Spinal cord (tissue), 10 donors: ENCODE data around the gene TNNT3. TPM values are rescaled to one million over a fixed set of nuclear protein-coding genes. Genes with fewer than 3 reads are reported as not detected.
A peak's percentile ranks its signal among the peaks of the same experiment; 100 is the strongest.

Source experiments
- DNase-seq, 6 donors: peaks; one replicate each; pipeline versions ENCODE4 v3.0.0 to v3.0.0-alpha.2; 2013 to 2015; ENCODE audit warnings: low spot score in 6 of 6, low read depth in 4 of 6
- H3K27ac ChIP-seq: one replicate; pipeline ENCODE4 v1.5.1; 2013; ENCODE audit warnings: low read depth, low read length, control low read depth
- H3K27me3 ChIP-seq: one replicate; pipeline ENCODE4 v1.6.1; 2013; ENCODE audit warnings: low read length; ENCODE audit not compliant: control insufficient read depth, insufficient read depth
- H3K36me3 ChIP-seq: one replicate; pipeline ENCODE4 v1.6.1; 2013; ENCODE audit warnings: low read length; ENCODE audit not compliant: control insufficient read depth, insufficient read depth
- H3K4me1 ChIP-seq: one replicate; pipeline ENCODE4 v1.6.1; 2013; ENCODE audit warnings: low read length; ENCODE audit not compliant: control insufficient read depth, insufficient read depth
- H3K4me3 ChIP-seq: one replicate; pipeline ENCODE4 v1.5.1; 2013; ENCODE audit warnings: low read depth, low read length, control low read depth
- H3K9me3 ChIP-seq: one replicate; pipeline ENCODE4 v1.6.1; 2013; ENCODE audit warnings: low read length; ENCODE audit not compliant: control insufficient read depth, insufficient read depth
- WGBS: methylation state at CpG from one replicate; pipeline ENCODE4 v1.1.5; 2013; ENCODE audit warnings: missing lambda C conversion rate; ENCODE audit not compliant: insufficient coverage; 5-methylcytosine and 5-hydroxymethylcytosine counted together
- polyA plus RNA-seq, 2 donors: library from polyadenylated mRNA; unstranded; fragments of 120-200 nt; gene quantifications; one replicate each; pipeline ENCODE4 v1.2.1, GENCODE V29; 2013; ENCODE audit not compliant: insufficient read length in 2 of 2
- total RNA-seq, 2 donors: library from RNA; depleted of rRNA in 1 of 2; stranded (reverse); fragments of 120-200 nt in 1 of 2; fragments of >200 nt in 1 of 2; gene quantifications; one replicate each; pipeline versions ENCODE4 v1.2.3 to v1.2.4, GENCODE V29; 2013 to 2014
- donor health status: healthy.

TNNT3 gene
- total and polyA plus RNA-seq, 4 donors, result 2.8 to 14.8 (median 8.0) TPM

DNA sequence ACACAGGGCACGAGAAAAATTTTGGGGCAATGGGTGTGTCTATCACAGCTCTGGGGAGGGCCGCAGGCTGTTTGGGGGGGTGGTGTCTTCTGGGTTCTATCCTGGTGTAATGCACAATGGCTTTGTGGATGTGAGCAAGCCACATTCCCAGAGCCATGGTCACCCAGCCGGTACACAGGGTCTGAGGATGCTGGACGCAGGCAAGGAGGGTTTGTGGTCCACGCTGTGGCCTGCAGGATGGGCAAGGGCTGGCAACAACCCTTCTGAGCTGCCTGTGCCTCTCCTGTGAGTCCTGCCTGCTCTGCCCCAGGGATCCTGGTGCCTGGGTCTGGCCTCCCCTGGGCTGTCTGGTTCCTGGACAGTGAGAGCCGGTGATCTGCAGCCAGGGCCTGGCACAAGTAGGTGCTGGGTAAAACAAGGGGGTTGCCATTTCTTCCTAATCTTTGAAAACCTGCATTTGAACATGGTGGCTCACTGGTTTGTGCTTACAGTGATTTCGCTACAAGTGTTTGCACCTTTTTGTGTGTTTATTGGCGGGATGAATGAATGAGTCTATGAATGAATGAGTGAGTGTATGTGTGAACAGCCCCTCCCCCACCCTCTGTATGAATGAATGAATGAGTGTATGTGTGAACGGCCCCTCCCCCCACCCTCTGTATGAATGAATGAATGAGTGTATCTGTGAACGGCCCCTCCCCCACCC lies 23.2 kb downstream of the TNNT3 start:
- Histone ChIP-seq H3K4me1 (peaks cover 13% of the 10 kb centered on the region), H3K27me3 (no peaks in the 10 kb centered on the region), H3K27ac (no peak overlapping the region), H3K4me3 (no peak overlapping the region), H3K9me3 (no peaks in the 10 kb centered on the region), H3K36me3 (no peaks in the 10 kb centered on the region)
- DNase-seq, result no peak
- WGBS, result 91% methylated on average over 8 of the region's 10 CpGs

DNA sequence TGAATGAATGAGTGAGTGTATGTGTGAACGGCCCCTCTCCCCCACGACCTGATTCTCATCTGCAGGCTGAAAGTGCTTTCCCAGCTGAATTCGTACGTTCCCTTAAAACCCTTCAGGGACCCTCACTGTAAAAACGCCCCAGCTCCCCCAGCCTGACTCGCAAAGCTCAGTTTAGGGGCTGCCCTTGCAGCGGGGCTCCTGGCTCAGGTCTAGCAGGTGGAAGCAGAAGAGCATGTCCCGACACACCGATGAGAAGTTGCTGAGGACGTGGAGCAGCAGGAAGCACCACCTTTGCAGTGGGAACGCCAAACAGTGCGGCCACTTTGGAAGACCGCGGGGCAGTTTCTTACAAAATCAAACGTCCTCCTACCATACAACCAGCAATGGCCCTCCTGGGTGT lies 24.1 kb downstream of the TNNT3 start:
- H3K27ac ChIP-seq, result peak overlapping the region; percentile 33
- DNase-seq, result no peak
- H3K4me1 ChIP-seq, result peaks cover 13% of the 10 kb centered on the region
- no peaks in the 10 kb centered on the region for H3K27me3 ChIP-seq
- H3K4me3 ChIP-seq, result no peak overlapping the region
- no peaks in the 10 kb centered on the region for H3K36me3 ChIP-seq
- H3K9me3 ChIP-seq, result no peaks in the 10 kb centered on the region
- 65% methylated on average over 10 of the region's 15 CpGs for WGBS

DNA sequence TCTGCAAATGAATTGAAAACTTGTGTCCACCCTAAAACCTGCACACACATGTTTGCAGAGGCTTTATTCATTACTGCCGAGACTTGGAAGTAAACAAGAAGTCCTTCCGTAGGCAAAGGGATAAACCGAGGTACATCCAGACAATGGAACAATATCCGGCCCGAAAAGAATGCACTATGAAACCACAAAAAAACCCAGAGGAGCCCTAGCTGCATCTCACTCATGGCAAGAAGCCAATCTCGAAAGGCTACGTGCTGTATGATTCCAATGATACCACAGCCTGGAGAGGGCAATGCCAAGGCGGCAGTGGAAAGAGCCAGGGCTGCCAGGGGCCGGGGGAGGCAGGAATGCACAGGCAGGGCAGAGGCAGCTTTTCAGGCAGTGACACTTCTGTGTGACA lies 24.5 kb downstream of the TNNT3 start:
- peak in 1 of 6 donors; percentile 28 for DNase-seq
- Histone ChIP-seq H3K36me3 (no peaks in the 10 kb centered on the region), H3K4me1 (peaks cover 9% of the 10 kb centered on the region), H3K27me3 (no peaks in the 10 kb centered on the region), H3K4me3 (no peak overlapping the region), H3K9me3 (no peaks in the 10 kb centered on the region), H3K27ac (peak overlapping the region; percentile 33)
- WGBS, result 79% methylated on average over 9 of the region's 9 CpGs

DNA sequence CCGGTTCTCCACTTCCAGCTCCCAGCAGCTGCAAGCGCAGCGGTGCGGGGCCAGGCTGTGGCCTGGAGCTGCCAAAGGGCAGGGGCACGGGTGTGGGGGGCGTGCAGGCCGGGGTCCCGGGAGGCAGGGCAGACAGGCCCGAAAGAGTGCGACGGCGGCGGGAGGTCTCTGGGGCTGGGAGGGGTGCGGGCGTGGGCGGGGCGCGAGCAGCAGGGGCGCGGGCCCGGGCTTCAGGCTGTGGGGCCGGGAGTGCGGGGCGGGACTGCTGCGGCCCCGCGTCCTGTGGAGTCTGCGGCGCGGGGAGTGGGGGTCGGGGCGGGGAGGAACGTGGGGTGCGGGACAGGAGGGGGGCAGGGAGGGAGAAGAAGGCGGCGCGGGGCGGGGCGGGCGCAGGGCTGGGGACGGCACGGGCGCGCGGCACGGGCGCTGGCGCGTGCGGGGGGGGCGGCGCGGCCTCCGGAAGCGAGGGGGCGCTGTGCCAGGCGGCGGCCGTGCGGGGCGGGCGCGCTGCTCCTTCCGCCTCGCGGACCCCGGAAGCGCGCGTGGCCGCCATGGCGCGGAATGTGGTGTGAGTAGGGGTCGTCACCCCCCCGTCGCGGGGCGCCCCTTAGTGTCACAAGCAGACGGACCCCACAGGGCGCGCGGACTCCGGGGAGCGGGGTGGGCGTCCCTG lies 27.4 kb downstream of the TNNT3 start, which contains the start of gene MRPL23:
Gene MRPL23, plus strand, starts transcription at position 521 of the 673 bp plus-strand sequence. Its CDS starts 31 bp downstream, at position 552.
- peaks cover 8% of the 10 kb centered on the region for H3K4me1 ChIP-seq
- no peaks in the 10 kb centered on the region for H3K36me3 ChIP-seq
- no peaks in the 10 kb centered on the region for H3K27me3 ChIP-seq
- no peaks in the 10 kb centered on the region for H3K9me3 ChIP-seq
- no peak within 1 kb of the TSS for H3K27ac ChIP-seq
- no peak within 1 kb of the TSS for H3K4me3 ChIP-seq
- DNase-seq, result no peak
- no CpG with 5 or more reads among the region's 85 CpGs for WGBS

DNA sequence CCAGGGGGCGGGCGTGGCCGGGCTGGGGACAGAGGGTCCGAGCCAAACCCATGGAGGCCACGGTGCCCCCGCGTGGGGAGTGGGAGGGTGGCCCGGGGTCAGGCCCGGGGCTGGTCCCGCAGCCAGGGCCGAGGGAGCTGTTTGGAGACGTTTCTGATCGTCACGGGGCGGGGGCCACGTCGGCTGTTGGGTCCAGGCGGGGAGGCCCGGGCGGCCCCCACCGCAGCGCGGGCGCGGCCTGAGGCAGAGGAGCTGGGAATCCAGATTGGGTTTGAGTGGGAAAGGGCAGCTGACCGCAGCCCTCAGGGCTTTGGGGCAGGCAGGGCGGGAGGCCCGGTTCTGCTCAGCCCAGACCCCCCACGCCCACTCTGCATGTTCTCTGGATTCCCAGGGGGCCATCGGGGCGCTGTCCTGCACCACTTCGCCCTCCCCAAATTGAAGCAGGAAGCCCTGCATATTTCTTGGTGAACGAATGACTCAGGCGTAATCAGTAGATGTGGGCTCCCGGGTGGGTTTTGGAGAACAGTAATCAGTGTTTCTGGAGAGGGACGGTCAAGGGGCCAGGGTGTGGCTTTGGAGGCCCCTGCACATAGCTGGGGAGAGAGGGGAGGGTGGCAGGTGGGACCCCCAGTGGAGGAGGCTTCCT lies 28.2 kb downstream of the TNNT3 start:
- no peak for DNase-seq
- H3K36me3 ChIP-seq, result no peaks in the 10 kb centered on the region
- peaks cover 4% of the 10 kb centered on the region for H3K4me1 ChIP-seq
- no peak overlapping the region for H3K4me3 ChIP-seq
- no peaks in the 10 kb centered on the region for H3K9me3 ChIP-seq
- no peak overlapping the region for H3K27ac ChIP-seq
- no peaks in the 10 kb centered on the region for H3K27me3 ChIP-seq
- no CpG with 5 or more reads among the region's 36 CpGs for WGBS

DNA sequence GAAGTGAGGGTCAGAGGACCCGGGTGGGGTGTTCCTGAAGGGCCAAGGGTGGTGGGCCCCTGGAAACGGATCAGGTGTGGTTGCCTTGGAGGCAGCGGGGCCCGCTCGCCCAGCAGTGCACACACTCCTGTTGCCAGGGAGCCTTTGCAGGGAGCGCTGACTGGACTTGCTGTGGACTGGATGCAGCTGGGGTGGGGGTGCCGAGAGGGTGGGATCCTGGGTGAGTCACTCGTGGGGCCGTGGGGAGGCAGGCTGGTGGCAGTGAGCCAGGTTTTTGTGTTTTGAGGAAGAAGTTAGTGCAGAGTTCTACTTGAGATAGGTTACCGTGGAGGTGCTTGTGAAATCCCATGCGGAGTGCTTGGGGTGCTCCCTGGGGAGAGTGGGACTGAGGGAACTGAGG lies 28.9 kb downstream of the TNNT3 start:
- no CpG with 5 or more reads among the region's 11 CpGs for WGBS
- Histone ChIP-seq H3K9me3 (no peaks in the 10 kb centered on the region), H3K4me1 (peaks cover 3% of the 10 kb centered on the region), H3K4me3 (no peak overlapping the region), H3K27me3 (no peaks in the 10 kb centered on the region), H3K36me3 (no peaks in the 10 kb centered on the region), H3K27ac (no peak overlapping the region)
- no peak for DNase-seq

DNA sequence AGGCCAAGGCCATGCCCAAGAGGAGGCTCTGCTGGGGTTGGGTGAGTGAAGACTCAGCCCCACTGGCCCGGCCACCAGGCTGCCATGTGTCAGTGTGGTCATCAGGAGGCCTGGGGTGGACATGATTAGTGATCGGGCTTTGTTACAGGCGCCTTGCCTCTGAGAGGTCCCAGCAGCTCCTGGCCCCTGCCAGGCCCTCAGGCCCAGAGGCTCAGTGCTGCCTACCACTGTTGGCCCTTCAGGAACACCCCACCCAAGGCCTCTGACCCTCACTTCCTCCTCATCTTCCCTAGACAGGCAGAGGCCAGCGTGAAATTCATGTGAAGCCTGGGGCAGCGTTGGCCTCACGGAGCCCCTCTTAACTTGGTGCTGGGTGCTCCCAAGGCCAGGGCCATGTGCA lies 29.8 kb downstream of the TNNT3 start:
- DNase-seq, result no peak
- Histone ChIP-seq H3K9me3 (no peaks in the 10 kb centered on the region), H3K4me1 (no peaks in the 10 kb centered on the region), H3K36me3 (no peaks in the 10 kb centered on the region), H3K4me3 (no peak overlapping the region), H3K27me3 (no peaks in the 10 kb centered on the region), H3K27ac (no peak overlapping the region)
- no CpG with 5 or more reads among the region's 6 CpGs for WGBS

DNA sequence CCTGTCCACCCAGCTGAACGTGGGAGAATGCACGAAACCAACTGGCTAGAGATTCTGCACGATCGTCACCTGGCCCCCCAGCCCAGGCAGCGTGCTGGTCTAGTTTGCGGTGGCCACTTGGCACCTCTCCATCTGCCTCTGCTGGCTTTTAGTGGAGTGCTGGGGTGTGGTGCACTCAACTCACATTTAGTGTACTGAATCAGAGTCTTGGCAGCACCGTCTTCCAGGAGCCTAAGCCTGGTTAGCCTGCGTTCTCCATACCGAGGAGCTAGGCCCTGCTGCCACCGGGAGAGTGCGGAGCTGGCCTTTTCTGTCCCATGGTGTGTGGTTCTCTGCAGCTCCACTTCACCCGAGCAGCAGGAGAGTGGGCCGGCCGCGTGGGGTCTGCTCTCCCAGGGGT lies 30.4 kb downstream of the TNNT3 start:
- Histone ChIP-seq H3K4me1 (no peaks in the 10 kb centered on the region), H3K27ac (no peak overlapping the region), H3K36me3 (no peaks in the 10 kb centered on the region), H3K9me3 (no peaks in the 10 kb centered on the region), H3K4me3 (no peak overlapping the region), H3K27me3 (no peaks in the 10 kb centered on the region)
- WGBS, result no CpG with 5 or more reads among the region's 15 CpGs
- DNase-seq, result no peak

DNA sequence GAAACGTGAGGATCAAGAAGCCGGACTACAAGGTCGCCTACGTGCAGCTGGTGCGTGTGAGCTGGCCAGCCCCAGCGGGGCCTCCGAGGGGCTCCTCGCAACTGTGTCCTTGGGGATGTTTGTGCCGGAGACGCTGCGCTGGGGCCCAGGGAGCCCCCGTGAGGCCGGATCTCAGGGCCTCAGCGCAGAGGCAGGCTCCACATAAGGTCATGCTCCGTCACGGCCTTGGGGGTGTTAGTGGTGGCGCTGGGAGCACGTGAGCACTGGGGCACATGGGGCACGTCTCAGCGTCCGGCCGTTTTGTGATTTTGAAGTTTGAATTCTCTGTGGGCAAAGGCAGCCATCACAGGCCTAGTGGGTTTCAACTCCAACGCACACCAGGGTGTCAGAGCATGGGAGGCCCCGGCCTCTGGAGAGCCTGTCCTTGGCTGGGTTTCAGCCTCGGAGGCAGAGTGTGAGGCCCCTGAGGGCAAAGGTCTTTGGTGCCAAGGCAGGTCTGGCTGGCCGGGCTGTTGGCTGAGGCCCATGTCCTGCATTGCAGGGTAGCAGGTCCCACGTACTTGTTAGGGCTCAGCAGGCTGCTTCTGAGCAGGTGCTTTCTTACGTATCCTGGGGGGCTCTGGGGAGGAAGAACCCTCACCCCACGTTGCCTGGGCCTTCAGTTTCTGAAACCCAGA lies 33.4 kb downstream of the TNNT3 start:
- WGBS, result no CpG with 5 or more reads among the region's 29 CpGs
- Histone ChIP-seq H3K4me3 (no peak overlapping the region), H3K9me3 (no peaks in the 10 kb centered on the region), H3K4me1 (no peaks in the 10 kb centered on the region), H3K36me3 (no peaks in the 10 kb centered on the region), H3K27me3 (no peaks in the 10 kb centered on the region), H3K27ac (no peak overlapping the region)
- no peak for DNase-seq
